ENCODE data around the gene ARAP2. TPM values are rescaled to one million over a fixed set of nuclear protein-coding genes. Genes with fewer than 3 reads are reported as not detected.

Gene ARAP2
- total and polyA plus RNA-seq, 9 of the 15 experiments (the other 6 are each of a cell fraction or from before 2014, with no cell fraction given) = 0.03 to 0.35 (median 0.11) TPM; not detected in 4

DNA sequence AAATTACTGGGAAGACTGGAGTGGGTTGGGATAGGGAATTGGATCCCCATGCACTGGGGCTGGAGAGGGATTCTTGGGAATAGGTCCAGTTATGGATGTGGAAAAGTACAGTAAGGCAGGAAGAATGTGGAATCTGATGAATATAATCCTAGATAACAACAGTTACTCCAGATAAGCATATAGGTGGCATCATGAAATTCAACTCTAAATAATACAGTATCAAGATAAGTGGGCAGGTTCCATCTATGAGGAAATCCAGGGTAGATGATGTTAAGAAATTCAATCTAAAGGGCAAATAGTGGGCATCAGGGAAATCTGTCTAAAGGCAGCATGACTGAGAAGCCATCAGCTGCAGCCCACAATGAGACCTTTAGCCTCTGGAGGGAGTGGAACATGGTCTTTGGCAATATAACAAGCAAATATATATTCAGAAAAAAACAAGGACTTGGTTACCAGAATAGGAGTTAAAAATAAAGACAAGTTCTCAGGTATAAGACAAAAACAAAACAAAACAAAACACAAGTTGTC lies 38.3 kb upstream of the ARAP2 start:
- POLR2A ChIA-PET = no interaction called here
- in situ Hi-C loops (cut with MboI) = no loop called here

More for the DNA sequence above, 38.3 kb upstream of the ARAP2 start:
- Histone ChIP-seq H3K36me3 (ENCODE audit: control insufficient read depth, insufficient read depth, low read length) (no peaks in the 10 kb centered on the region), H3K9me1 (ENCODE audit: control insufficient read depth, insufficient read depth, low read length) (no peaks in the 10 kb centered on the region), H3K4me1 (replicated peaks in 1 of 2; ENCODE audit: control insufficient read depth in 2 of 2, insufficient read depth in 2 of 2, low read length in 2 of 2) (no peaks in the 10 kb centered on the region), H3K27me3 (ENCODE audit: control insufficient read depth in 2 of 2, insufficient read depth in 2 of 2, low read length in 2 of 2) (no peaks in the 10 kb centered on the region), H3K4me2 (ENCODE audit: insufficient read depth, low read length) (no peak overlapping the region), H2AFZ (ENCODE audit: low read depth, low read length) (no peak overlapping the region), H3K4me3 (no peak overlapping the region), H3K79me2 (ENCODE audit: control insufficient read depth, insufficient read depth, low read length) (no peaks in the 10 kb centered on the region), H3K9ac (ENCODE audit: insufficient read depth in 1 of 2, low read depth in 2 of 2, low read length in 2 of 2) (no peak overlapping the region), H3K27ac (ENCODE audit: extremely low read depth, low read depth, low read length) (no peak overlapping the region), H4K20me1 (replicated peaks; ENCODE audit: control insufficient read depth, insufficient read depth, low read length) (no peaks in the 10 kb centered on the region), H3K9me3 (replicated peaks; ENCODE audit: control insufficient read depth, insufficient read depth, low read depth, low read length) (no peaks in the 10 kb centered on the region)
- no peak for DNase-seq (ENCODE audit: extremely low read depth in 1 of 4, low spot score in 3 of 4)
- FAIRE-seq = no peak
- no peak for ATAC-seq
- intact Hi-C loops (cut with micrococcal nuclease) = no loop called here
- CTCF ChIA-PET (ENCODE audit: low intra/inter-chr PET ratio) = no interaction called here
- TF ChIP-seq PHF21A (IDR thresholded peaks at IDR 0.05; ENCODE audit: borderline replicate concordance, low read depth) (no peak), CBX1 (IDR thresholded peaks at IDR 0.05; ENCODE audit: low read depth) (no peak), EP300 (IDR thresholded peaks at IDR 0.05; ENCODE audit: low read length) (no peak), BRD9 (IDR thresholded peaks at IDR 0.05; ENCODE audit: low read depth, partially characterized antibody) (no peak), MCM2 (IDR thresholded peaks at IDR 0.05; ENCODE audit: low read depth) (no peak), HMGN3 (IDR thresholded peaks at IDR 0.05; ENCODE audit: borderline replicate concordance, extremely low read depth, insufficient read length, low read depth, low read length) (no peak), PTTG1 (tag; IDR thresholded peaks at IDR 0.05; ENCODE audit: low read depth) (no peak), ZNF224 (CRISPR knock-in tag; IDR thresholded peaks at IDR 0.05) (no peak), ZNF174 (CRISPR knock-in tag; IDR thresholded peaks at IDR 0.05) (no peak), MTA3 (IDR thresholded peaks at IDR 0.05; ENCODE audit: borderline replicate concordance) (no peak), SREBF2 (CRISPR knock-in tag; IDR thresholded peaks at IDR 0.05) (no peak), SMARCA4 (IDR thresholded peaks at IDR 0.05) (no peak), E2F4 (CRISPR knock-in tag; IDR thresholded peaks at IDR 0.05; ENCODE audit: low read depth) (no peak), MYBL2 (IDR thresholded peaks at IDR 0.05; ENCODE audit: low read depth) (no peak), MYBL2 (CRISPR knock-in tag; IDR thresholded peaks at IDR 0.05; ENCODE audit: borderline replicate concordance) (no peak), MNT (conservative IDR thresholded peaks at IDR 0.05) (no peak), POLR3G (IDR thresholded peaks at IDR 0.05; ENCODE audit: extremely low read depth, insufficient read length, insufficient replicate concordance) (no peak)
- TF ChIP-seq, protein P1, sequence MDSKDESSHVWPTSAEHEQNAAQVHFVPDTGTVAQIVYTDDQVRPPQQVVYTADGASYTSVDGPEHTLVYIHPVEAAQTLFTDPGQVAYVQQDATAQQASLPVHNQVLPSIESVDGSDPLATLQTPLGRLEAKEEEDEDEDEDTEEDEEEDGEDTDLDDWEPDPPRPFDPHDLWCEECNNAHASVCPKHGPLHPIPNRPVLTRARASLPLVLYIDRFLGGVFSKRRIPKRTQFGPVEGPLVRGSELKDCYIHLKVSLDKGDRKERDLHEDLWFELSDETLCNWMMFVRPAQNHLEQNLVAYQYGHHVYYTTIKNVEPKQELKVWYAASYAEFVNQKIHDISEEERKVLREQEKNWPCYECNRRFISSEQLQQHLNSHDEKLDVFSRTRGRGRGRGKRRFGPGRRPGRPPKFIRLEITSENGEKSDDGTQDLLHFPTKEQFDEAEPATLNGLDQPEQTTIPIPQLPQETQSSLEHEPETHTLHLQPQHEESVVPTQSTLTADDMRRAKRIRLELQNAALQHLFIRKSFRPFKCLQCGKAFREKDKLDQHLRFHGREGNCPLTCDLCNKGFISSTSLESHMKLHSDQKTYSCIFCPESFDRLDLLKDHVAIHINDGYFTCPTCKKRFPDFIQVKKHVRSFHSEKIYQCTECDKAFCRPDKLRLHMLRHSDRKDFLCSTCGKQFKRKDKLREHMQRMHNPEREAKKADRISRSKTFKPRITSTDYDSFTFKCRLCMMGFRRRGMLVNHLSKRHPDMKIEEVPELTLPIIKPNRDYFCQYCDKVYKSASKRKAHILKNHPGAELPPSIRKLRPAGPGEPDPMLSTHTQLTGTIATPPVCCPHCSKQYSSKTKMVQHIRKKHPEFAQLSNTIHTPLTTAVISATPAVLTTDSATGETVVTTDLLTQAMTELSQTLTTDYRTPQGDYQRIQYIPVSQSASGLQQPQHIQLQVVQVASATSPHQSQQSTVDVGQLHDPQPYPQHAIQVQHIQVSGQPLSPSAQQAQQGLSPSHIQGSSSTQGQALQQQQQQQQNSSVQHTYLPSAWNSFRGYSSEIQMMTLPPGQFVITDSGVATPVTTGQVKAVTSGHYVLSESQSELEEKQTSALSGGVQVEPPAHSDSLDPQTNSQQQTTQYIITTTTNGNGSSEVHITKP (IDR thresholded peaks at IDR 0.05; ENCODE audit: partially characterized antibody) = no peak
- BruUV-seq (replicated peaks) = no TSS peak
